SK-N-SH treated with all-trans-retinoic acid at 6 μM for 48 hours (cell line): ENCODE results near the gene ROBO3.

ENCODE experiments used
- ATAC-seq: fragments of 200-7000 bp; cut with Tn5 transposase; 3 replicates; pipeline ENCODE4 v1.9.1; 2020; ENCODE audit warnings: mild to moderate bottlenecking, moderate library complexity
- ARNTL ChIP-seq: fragments of 450-650 bp; formaldehyde crosslinking; IDR thresholded peaks from 2 replicates; pipeline ENCODE4 v1.5.0; 2020; ENCODE audit warnings: low read depth, mild to moderate bottlenecking, moderate library complexity, borderline replicate concordance
- BACH2 ChIP-seq: fragments of 250-450 bp; sonication (Bioruptor Pico); IDR thresholded peaks from 2 replicates; pipeline ENCODE4 v1.9.0; 2021; ENCODE audit warnings: mild to moderate bottlenecking, borderline replicate concordance
- ESRRG ChIP-seq: fragments of 250-450 bp; sonication (Bioruptor Pico); IDR thresholded peaks from 2 replicates; pipeline ENCODE4 v1.6.1; 2021; ENCODE audit warnings: mild to moderate bottlenecking
- GLIS3 ChIP-seq: fragments of 250-450 bp; sonication (Bioruptor Pico); IDR thresholded peaks from 2 replicates; pipeline ENCODE4 v1.5.0; 2020; ENCODE audit warnings: mild to moderate bottlenecking, moderate library complexity
- OSR1 ChIP-seq: fragments of 250-450 bp; sonication (Bioruptor Pico); IDR thresholded peaks from 2 replicates; pipeline ENCODE4 v1.8.0; 2022; ENCODE audit warnings: moderate library complexity, mild to moderate bottlenecking, inconsistent platforms
- POU6F1 ChIP-seq: fragments of 250-450 bp; sonication (Bioruptor Pico); IDR thresholded peaks from 2 replicates; pipeline ENCODE4 v1.8.0; 2021; ENCODE audit warnings: low read depth, mild to moderate bottlenecking, moderate library complexity, borderline replicate concordance
- PPARA ChIP-seq: fragments of 250-450 bp; sonication (Bioruptor Pico); IDR thresholded peaks from 2 replicates; pipeline ENCODE4 v1.5.0; 2020; ENCODE audit warnings: mild to moderate bottlenecking, borderline replicate concordance
- RARB ChIP-seq: fragments of 250-450 bp; sonication (Bioruptor Pico); IDR thresholded peaks from 2 replicates; pipeline ENCODE4 v1.8.0; 2021; ENCODE audit warnings: mild to moderate bottlenecking, moderate library complexity
- SNAI2 ChIP-seq: fragments of 250-450 bp; sonication (Bioruptor Pico); IDR thresholded peaks from 2 replicates; pipeline ENCODE4 v1.5.0; 2020; ENCODE audit warnings: mild to moderate bottlenecking, moderate library complexity
- TCF4 ChIP-seq: fragments of 250-450 bp; sonication (Bioruptor Pico); IDR thresholded peaks from 2 replicates; pipeline ENCODE4 v1.8.0; 2021; ENCODE audit warnings: mild to moderate bottlenecking, moderate library complexity, borderline replicate concordance
- TOX ChIP-seq: fragments of 250-450 bp; sonication (Bioruptor Pico); IDR thresholded peaks from 2 replicates; pipeline ENCODE4 v1.8.0; 2021; ENCODE audit warnings: mild to moderate bottlenecking, moderate library complexity, borderline replicate concordance
- ZC3H10 ChIP-seq: fragments of 250-450 bp; sonication (Bioruptor Pico); IDR thresholded peaks from 2 replicates; pipeline ENCODE4 v1.5.1; 2021; ENCODE audit warnings: mild to moderate bottlenecking, moderate library complexity
- ZFP3 ChIP-seq: fragments of 250-450 bp; sonication (Bioruptor Pico); IDR thresholded peaks from 2 replicates; pipeline ENCODE4 v1.5.0; 2020; ENCODE audit warnings: mild to moderate bottlenecking, moderate library complexity
- ZFP30 ChIP-seq: fragments of 450-650 bp; formaldehyde crosslinking; IDR thresholded peaks from 2 replicates; pipeline ENCODE4 v1.5.0; 2022; ENCODE audit warnings: mild to moderate bottlenecking, moderate library complexity
- ZNF565 ChIP-seq: fragments of 450-650 bp; formaldehyde crosslinking; conservative IDR thresholded peaks from 2 replicates; pipeline ENCODE4 v1.5.0; 2020; ENCODE audit warnings: low read depth, mild to moderate bottlenecking, moderate library complexity
- ZNF8 ChIP-seq: fragments of 450-650 bp; formaldehyde crosslinking; IDR thresholded peaks from 2 replicates; pipeline ENCODE4 v1.5.0; 2020; ENCODE audit warnings: mild to moderate bottlenecking, moderate library complexity
- TF ChIP-seq, protein P1 (sequence below): fragments of 250-450 bp; sonication (Bioruptor Pico); IDR thresholded peaks from 2 replicates; pipeline ENCODE4 v1.5.0; 2020; ENCODE audit warnings: mild to moderate bottlenecking, moderate library complexity
- TF ChIP-seq, protein P2 (sequence below): fragments of 250-450 bp; sonication (Bioruptor Pico); IDR thresholded peaks from 2 replicates; pipeline ENCODE4 v1.5.1; 2020; ENCODE audit warnings: low read depth, mild to moderate bottlenecking, moderate library complexity
- TF ChIP-seq, protein P3 (sequence below): fragments of 250-450 bp; sonication (Bioruptor Pico); IDR thresholded peaks from 2 replicates; pipeline ENCODE4 v1.8.0; 2020; ENCODE audit warnings: mild to moderate bottlenecking, moderate library complexity, borderline replicate concordance

ROBO3 gene

GRCh38 chr11:124896071-124896750 lies 31.0 kb downstream of the ROBO3 start:
- TF ChIP-seq ZNF8 (CRISPR knock-in tag) (no peak), ARNTL (CRISPR knock-in tag) (no peak)
- TF ChIP-seq, protein P1, sequence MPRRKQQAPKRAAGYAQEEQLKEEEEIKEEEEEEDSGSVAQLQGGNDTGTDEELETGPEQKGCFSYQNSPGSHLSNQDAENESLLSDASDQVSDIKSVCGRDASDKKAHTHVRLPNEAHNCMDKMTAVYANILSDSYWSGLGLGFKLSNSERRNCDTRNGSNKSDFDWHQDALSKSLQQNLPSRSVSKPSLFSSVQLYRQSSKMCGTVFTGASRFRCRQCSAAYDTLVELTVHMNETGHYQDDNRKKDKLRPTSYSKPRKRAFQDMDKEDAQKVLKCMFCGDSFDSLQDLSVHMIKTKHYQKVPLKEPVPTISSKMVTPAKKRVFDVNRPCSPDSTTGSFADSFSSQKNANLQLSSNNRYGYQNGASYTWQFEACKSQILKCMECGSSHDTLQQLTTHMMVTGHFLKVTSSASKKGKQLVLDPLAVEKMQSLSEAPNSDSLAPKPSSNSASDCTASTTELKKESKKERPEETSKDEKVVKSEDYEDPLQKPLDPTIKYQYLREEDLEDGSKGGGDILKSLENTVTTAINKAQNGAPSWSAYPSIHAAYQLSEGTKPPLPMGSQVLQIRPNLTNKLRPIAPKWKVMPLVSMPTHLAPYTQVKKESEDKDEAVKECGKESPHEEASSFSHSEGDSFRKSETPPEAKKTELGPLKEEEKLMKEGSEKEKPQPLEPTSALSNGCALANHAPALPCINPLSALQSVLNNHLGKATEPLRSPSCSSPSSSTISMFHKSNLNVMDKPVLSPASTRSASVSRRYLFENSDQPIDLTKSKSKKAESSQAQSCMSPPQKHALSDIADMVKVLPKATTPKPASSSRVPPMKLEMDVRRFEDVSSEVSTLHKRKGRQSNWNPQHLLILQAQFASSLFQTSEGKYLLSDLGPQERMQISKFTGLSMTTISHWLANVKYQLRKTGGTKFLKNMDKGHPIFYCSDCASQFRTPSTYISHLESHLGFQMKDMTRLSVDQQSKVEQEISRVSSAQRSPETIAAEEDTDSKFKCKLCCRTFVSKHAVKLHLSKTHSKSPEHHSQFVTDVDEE (CRISPR knock-in tag) = no peak
- no peak for ATAC-seq

DNA sequence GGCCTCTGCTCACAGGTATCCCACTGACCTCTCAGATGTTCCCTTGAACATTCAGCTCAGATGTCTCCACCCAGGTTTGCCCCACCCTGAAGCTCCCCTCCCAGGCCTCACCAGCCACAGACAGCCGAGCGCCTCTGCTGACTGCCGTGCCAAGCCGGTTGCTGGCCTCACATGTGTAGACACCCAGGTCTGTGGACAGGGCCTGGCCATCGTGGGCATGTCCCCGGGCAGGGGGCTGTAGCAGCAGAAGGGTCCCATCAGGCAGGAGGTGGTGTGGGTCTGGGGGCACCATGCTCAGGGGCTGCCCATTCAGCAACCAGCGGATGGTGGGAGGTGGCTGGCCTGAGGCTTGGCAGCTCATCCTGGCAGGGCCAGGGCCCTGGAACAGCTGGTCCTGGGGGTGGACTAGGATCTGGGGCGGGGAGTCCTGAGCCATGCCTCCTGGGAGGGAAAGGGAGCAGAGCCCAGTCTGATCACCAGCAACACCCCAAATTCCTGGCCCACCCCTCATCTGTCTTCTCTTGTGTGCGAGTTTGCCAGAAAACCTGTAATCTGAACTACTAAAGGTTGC lies 31.7 kb downstream of the ROBO3 start:
- TF ChIP-seq ESRRG (CRISPR knock-in tag) (no peak), ZNF565 (CRISPR knock-in tag) (no peak), ZFP30 (CRISPR knock-in tag) (no peak), TOX (CRISPR knock-in tag) (no peak)
- no peak for ATAC-seq

DNA sequence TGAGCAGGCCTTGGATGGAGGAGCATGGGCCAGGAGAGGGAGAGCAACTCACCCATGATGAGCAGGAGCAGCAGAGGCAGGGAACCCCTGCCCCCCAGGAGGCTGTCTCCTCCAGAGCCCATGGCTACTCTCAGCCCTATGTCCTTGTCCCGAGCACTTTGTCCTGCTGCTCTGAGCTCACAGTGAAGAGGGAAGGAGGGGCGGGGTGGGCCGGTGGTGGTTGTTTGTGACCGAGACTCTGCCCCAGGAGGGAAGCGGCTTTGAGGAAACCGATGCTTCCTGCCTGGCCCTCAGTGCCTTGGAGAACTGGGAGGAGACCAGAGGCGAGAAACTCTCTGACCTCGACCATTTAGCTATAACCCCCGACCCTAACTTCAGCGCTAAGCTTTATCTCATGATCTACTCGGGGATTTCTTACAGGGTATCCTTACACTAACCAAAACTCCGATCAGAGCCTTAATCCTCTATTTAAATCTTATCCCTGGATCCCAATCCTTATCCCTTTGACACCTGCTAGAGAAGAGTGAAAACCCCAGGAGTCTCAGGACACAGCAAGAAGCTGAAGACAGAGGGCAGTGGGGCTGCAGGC lies 32.5 kb downstream of the ROBO3 start, which contains the start of gene ROBO4:
Gene ROBO4, minus strand, starts transcription at position 192 of the 589 bp plus-strand sequence. Its CDS starts 70 bp downstream, at position 122.
- no peak for ATAC-seq
- TF ChIP-seq BACH2 (CRISPR knock-in tag) (no peak), PPARA (CRISPR knock-in tag) (no peak), SNAI2 (no peak), ZC3H10 (CRISPR knock-in tag) (no peak), GLIS3 (no peak), RARB (CRISPR knock-in tag) (no peak), ZNF565 (CRISPR knock-in tag) (no peak), ESRRG (CRISPR knock-in tag) (no peak), ZNF8 (CRISPR knock-in tag) (no peak)
- TF ChIP-seq, protein P2, sequence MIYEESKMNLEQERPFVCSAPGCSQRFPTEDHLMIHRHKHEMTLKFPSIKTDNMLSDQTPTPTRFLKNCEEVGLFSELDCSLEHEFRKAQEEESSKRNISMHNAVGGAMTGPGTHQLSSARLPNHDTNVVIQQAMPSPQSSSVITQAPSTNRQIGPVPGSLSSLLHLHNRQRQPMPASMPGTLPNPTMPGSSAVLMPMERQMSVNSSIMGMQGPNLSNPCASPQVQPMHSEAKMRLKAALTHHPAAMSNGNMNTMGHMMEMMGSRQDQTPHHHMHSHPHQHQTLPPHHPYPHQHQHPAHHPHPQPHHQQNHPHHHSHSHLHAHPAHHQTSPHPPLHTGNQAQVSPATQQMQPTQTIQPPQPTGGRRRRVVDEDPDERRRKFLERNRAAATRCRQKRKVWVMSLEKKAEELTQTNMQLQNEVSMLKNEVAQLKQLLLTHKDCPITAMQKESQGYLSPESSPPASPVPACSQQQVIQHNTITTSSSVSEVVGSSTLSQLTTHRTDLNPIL (CRISPR knock-in tag) = no peak
- TF ChIP-seq, protein P3, sequence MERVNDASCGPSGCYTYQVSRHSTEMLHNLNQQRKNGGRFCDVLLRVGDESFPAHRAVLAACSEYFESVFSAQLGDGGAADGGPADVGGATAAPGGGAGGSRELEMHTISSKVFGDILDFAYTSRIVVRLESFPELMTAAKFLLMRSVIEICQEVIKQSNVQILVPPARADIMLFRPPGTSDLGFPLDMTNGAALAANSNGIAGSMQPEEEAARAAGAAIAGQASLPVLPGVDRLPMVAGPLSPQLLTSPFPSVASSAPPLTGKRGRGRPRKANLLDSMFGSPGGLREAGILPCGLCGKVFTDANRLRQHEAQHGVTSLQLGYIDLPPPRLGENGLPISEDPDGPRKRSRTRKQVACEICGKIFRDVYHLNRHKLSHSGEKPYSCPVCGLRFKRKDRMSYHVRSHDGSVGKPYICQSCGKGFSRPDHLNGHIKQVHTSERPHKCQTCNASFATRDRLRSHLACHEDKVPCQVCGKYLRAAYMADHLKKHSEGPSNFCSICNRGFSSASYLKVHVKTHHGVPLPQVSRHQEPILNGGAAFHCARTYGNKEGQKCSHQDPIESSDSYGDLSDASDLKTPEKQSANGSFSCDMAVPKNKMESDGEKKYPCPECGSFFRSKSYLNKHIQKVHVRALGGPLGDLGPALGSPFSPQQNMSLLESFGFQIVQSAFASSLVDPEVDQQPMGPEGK (CRISPR knock-in tag) = no peak

DNA sequence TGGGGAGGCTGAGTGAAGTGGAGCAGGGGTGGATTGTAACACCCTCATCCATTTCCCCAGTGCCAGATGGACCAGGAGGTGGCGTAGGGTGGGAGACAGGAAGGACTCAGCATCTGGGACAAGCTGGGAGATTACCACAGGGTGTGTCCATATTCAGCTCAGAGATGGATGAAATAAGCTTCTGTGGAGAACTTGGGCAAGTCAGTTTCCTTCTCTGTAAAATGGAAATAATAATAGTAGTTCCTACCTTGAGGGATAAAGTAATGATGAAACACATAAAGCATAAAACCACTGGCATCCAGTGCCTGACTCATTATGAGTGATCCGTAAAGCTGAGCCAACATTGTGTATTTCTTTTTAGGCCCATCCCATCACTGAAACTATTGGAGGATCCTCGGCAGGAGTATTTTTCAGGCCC lies 33.0 kb downstream of the ROBO3 start:
- ATAC-seq = peak; percentile 72
- TF ChIP-seq OSR1 (CRISPR knock-in tag) = no peak
- TF ChIP-seq, all 23 proteins: peak for 0

GRCh38 chr11:124898711-124899110 lies 33.5 kb downstream of the ROBO3 start:
- peak; percentile 71 for ATAC-seq
- TF ChIP-seq GLIS3 (no peak), ZNF8 (CRISPR knock-in tag) (no peak), ZNF565 (CRISPR knock-in tag) (no peak), BACH2 (CRISPR knock-in tag) (no peak), ZFP30 (CRISPR knock-in tag) (no peak), SNAI2 (no peak), ZFP3 (no peak), ARNTL (CRISPR knock-in tag) (no peak), ZC3H10 (CRISPR knock-in tag) (no peak), RARB (CRISPR knock-in tag) (no peak), POU6F1 (CRISPR knock-in tag) (no peak), TCF4 (CRISPR knock-in tag) (no peak)
